ENCODE results near the gene MARK1.

DNA sequence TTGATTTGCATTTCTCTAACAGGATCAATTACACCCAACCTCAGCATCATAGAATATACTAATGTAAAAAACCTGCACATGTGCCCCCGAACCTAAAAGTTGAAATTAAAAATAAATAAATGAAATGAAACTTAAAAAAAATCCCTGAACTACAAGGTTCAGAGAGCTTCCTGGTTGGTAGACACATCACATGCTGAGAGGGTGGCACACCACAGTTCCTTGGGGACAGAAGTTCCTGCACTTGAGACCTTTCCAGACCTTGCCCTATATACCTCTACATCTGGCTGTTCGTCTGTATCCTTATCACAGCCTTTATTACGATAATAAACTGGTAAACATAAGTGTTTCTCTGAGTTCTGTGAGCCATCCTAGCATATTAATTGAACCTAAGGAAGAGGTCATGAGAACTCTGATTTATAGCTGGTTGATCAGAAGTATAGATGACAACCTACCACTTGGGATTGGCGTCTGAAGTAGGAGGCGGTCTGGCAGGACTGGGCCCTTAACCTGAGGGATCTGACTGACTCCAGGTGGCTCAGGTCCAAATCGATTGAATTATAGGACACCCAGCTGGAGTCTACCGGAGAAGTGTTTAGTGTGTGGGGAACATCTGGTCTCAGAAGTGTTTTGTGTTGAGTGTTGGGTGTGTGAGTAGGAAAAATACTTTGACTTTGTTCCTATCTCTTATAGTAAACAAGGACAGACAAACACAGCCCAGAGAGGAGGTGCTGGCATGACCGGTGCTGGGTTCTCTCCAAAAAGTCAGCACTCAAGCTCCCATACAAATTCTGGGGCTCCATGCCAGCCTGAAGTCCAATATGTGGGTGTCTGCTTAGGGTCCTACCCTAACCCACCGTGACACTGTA lies 181.2 kb downstream of the MARK1 start:
- TF ChIP-seq JUNB (IDR thresholded peaks at IDR 0.05) (no peak), HDAC2 (IDR thresholded peaks at IDR 0.05) (no peak)

Data from GM12878 (cell line).